Type B pancreatic cell (in vitro differentiated cells): ENCODE data around the gene ANXA3. TPM values are rescaled to one million over a fixed set of nuclear protein-coding genes. Genes with fewer than 3 reads are reported as not detected.

Source experiments
- DNase-seq: peaks from one replicate; pipeline ENCODE4 v3.0.0; 2021; ENCODE audit warnings: mixed read lengths; ENCODE audit not compliant: unreplicated experiment; ENCODE audit errors: extremely low spot score
- H3K27ac Mint-ChIP-seq: 2 replicates; pipeline ENCODE4 v1.8.0; 2021; ENCODE audit warnings: mild to moderate bottlenecking, mixed read lengths
- H3K27me3 Mint-ChIP-seq: 2 replicates; pipeline ENCODE4 v1.8.0; 2021; ENCODE audit warnings: mixed read lengths
- H3K36me3 Mint-ChIP-seq: 2 replicates; pipeline ENCODE4 v1.8.0; 2021; ENCODE audit warnings: mixed read lengths
- H3K4me1 Mint-ChIP-seq: one replicate; pipeline ENCODE4 v1.8.0; 2021; ENCODE audit warnings: mixed read lengths; ENCODE audit not compliant: unreplicated experiment
- H3K4me3 Mint-ChIP-seq: 2 replicates; pipeline ENCODE4 v1.8.0; 2021; ENCODE audit warnings: mild to moderate bottlenecking, mixed read lengths
- H3K9me3 Mint-ChIP-seq: 2 replicates; pipeline ENCODE4 v1.8.0; 2021; ENCODE audit warnings: mixed read lengths
- total RNA-seq: library from RNA; stranded (reverse); gene quantifications from 2 replicates; pipeline ENCODE4 v1.2.1, GENCODE V29; 2021; ENCODE audit warnings: low replicate concordance
- TF ChIP-seq, protein P1 (sequence below): fragments of 200-600 bp; sonication (generic); conservative IDR thresholded peaks from 2 replicates; pipeline ENCODE4 v1.5.0; 2021; ENCODE audit warnings: antibody characterized with exemption, mild to moderate bottlenecking

Gene ANXA3
- total RNA-seq, 1 donor from 2014 or later = 56.6 TPM

DNA sequence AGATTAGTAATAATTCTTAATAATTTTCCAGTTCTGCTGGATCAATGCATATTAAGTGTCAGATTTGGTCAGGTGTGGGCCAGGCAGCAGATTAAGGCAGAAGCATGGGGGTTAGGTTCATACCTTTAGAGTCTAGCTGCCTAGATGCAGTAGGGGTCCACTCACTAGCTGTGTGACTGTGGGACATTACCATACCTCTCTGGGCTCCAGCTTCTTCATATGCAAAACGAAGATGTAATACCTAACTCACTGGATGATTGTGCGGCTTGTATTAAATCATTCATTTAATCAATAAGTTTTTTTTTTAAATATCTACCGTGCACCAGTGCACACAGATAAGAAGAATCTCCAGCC is 1.4 kb downstream of the ANXA3 start:
- Mint-ChIP-seq H3K27me3 (peaks cover 16% of the 10 kb centered on the region), H3K36me3 (peaks cover 3% of the 10 kb centered on the region), H3K27ac (peak overlapping the region; percentile 99), H3K9me3 (no peaks in the 10 kb centered on the region), H3K4me3 (peak overlapping the region; percentile 88), H3K4me1 (peaks cover 22% of the 10 kb centered on the region)
- DNase-seq = no peak
- TF ChIP-seq, protein P1, sequence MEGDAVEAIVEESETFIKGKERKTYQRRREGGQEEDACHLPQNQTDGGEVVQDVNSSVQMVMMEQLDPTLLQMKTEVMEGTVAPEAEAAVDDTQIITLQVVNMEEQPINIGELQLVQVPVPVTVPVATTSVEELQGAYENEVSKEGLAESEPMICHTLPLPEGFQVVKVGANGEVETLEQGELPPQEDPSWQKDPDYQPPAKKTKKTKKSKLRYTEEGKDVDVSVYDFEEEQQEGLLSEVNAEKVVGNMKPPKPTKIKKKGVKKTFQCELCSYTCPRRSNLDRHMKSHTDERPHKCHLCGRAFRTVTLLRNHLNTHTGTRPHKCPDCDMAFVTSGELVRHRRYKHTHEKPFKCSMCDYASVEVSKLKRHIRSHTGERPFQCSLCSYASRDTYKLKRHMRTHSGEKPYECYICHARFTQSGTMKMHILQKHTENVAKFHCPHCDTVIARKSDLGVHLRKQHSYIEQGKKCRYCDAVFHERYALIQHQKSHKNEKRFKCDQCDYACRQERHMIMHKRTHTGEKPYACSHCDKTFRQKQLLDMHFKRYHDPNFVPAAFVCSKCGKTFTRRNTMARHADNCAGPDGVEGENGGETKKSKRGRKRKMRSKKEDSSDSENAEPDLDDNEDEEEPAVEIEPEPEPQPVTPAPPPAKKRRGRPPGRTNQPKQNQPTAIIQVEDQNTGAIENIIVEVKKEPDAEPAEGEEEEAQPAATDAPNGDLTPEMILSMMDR = no peak

DNA sequence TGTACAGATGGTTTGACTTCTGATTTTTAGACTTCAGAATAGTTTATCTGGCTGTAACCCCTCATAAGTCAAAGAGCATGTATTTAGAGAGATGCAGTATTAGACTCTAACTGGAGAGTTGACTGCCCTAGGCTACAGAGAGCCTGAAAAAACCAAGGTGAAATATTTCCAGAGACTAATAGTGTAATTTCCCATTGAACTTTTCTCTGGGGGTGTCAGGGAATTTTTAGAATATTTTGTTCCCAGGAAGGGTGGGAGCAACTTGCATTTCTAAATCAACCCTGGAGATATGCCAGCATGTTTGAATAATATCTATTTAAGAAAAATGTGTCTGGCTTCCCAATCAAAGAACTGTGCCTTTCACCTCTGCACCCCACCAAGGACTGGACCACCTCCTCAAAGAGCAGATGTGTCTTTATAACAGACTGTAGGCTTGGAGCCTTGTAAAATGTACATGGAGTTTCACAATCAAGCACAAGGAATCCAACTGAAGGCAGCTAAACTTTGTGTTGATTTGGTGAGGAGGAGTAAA is 2.0 kb downstream of the ANXA3 start:
- H3K9me3 Mint-ChIP-seq = no peaks in the 10 kb centered on the region
- H3K4me1 Mint-ChIP-seq = peaks cover 22% of the 10 kb centered on the region
- TF ChIP-seq, protein P1 = no peak
- peaks cover 16% of the 10 kb centered on the region for H3K27me3 Mint-ChIP-seq
- peaks cover 3% of the 10 kb centered on the region for H3K36me3 Mint-ChIP-seq
- H3K4me3 Mint-ChIP-seq = peak overlapping the region; percentile 72
- no peak for DNase-seq
- H3K27ac Mint-ChIP-seq = peak overlapping the region; percentile 99

DNA sequence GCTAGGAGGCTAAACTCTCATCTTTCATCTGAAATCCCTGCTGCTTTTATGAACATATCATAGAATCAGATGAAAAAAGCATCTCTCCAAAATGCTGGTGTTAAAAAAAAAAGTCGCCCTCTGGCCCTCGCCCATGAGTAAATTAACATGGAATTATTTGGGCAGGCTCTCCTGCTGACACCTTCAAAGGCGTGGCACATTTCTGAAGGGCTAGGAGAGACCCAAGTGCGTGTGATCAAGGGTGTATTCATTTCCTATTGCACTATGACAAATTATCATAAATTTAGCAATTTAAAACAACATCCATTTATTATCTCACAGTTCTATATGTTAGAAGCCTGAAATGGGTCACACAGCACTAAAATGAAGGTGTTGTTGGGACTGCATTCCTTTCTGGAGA is 5.1 kb downstream of the ANXA3 start:
- TF ChIP-seq, protein P1 = no peak
- DNase-seq = no peak
- Mint-ChIP-seq H3K27ac (peak overlapping the region; percentile 88), H3K27me3 (peaks cover 5% of the 10 kb centered on the region), H3K36me3 (peaks cover 3% of the 10 kb centered on the region), H3K9me3 (no peaks in the 10 kb centered on the region), H3K4me1 (peaks cover 15% of the 10 kb centered on the region), H3K4me3 (no peak overlapping the region)

DNA sequence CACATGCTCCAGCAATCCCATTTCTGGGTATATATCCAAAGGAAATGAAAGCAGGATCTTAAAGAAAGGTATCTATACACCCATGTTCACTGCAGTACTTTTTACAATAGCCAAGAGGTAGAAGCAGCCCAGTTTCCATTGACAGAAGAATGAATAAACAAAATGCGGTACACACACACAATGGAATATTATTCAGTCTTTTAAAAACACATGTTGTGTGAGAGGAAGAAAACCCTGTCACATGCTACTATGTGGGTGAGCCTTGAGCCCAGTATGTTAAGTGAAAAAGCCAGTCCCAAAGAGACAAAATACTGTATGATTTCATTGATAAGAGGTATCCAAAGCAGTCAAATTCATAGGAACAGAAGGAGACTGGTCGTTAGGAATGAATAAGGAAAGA is 6.3 kb downstream of the ANXA3 start:
- no peak for DNase-seq
- no peaks in the 10 kb centered on the region for H3K27me3 Mint-ChIP-seq
- H3K4me1 Mint-ChIP-seq = peaks cover 22% of the 10 kb centered on the region

DNA sequence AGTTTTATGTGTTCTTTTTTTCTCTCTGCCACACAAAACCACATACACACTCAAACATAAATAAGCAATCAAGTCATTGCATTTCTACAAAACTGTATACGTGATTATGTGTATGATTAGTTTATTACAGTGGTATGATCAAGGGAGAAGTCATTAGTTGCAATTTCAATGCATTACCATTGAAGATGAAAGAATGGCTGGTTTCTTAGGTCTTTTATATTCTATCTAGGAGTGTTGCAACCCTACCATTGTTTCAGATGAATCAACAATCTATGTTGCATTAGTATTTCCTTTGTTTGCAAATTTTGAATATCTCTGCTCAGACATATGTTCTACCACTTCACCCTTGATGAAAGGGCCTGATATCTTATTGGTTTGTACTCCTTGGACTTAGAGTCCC is 6.8 kb downstream of the ANXA3 start:
- peak overlapping the region; percentile 88 for H3K27ac Mint-ChIP-seq

More for the DNA sequence above, 6.3 kb downstream of the ANXA3 start:
- Mint-ChIP-seq H3K9me3 (no peaks in the 10 kb centered on the region), H3K4me3 (no peak overlapping the region), H3K27ac (peak overlapping the region; percentile 88), H3K36me3 (peaks cover 3% of the 10 kb centered on the region)
- TF ChIP-seq, protein P1 = no peak

More for the DNA sequence above, 6.8 kb downstream of the ANXA3 start:
- no peaks in the 10 kb centered on the region for H3K9me3 Mint-ChIP-seq
- H3K36me3 Mint-ChIP-seq = peaks cover 3% of the 10 kb centered on the region
- H3K4me1 Mint-ChIP-seq = peaks cover 19% of the 10 kb centered on the region
- no peaks in the 10 kb centered on the region for H3K27me3 Mint-ChIP-seq
- DNase-seq = no peak
- TF ChIP-seq, protein P1 = no peak
- H3K4me3 Mint-ChIP-seq = no peak overlapping the region
